Body of pancreas (tissue), 4 donors: ENCODE data around the gene KRT82. TPM values are rescaled to one million over a fixed set of nuclear protein-coding genes. Genes with fewer than 3 reads are reported as not detected.

Source experiments
- ATAC-seq: fragments of 150-250 bp; one replicate; pipeline ENCODE4 v1.9.1; 2016
- DNase-seq, 4 donors: peaks; one replicate each; pipeline ENCODE4 v3.0.0-alpha.2; 2019
- H3K27ac ChIP-seq, 4 donors: fragments of 200-600 bp; sonication (generic); 1 replicate in 3 of 4; 2 replicates in 1 of 4; pipeline versions ENCODE4 v1.5.1 to v1.6.1; 2016 to 2019; ENCODE audit warnings: mild to moderate bottlenecking in 1 of 4, mixed read lengths in 1 of 4, moderate library complexity in 1 of 4
- H3K27me3 ChIP-seq, 2 donors: fragments of 200-600 bp; sonication (generic); one replicate each; pipeline ENCODE4 v1.6.0; 2016; ENCODE audit warnings: mild to moderate bottlenecking in 1 of 2
- H3K36me3 ChIP-seq, 2 donors: fragments of 200-600 bp; sonication (generic); replicated peaks in 1 of 2; 2 replicates each; pipeline ENCODE4 v1.5.1; 2016; ENCODE audit warnings: low read depth in 2 of 2; ENCODE audit not compliant: insufficient read depth in 1 of 2
- H3K4me1 ChIP-seq: fragments of 200-600 bp; sonication (generic); one replicate; pipeline ENCODE4 v1.6.0; 2016
- H3K4me3 ChIP-seq, 2 donors: fragments of 200-600 bp; sonication (generic); 1 replicate in 1 of 2; 2 replicates in 1 of 2; pipeline ENCODE4 v1.5.1; 2016 to 2019
- H3K9me3 ChIP-seq, 3 donors: fragments of 200-600 bp; sonication (generic); 1 replicate in 2 of 3; 2 replicates in 1 of 3; pipeline ENCODE4 v1.5.1; 2016
- CTCF ChIP-seq, 7 experiments: fragments of 450-650 bp in 4 of 7; fragments of 200-600 bp in 3 of 7; sonication (generic) in 3 of 7; IDR thresholded peaks; one replicate each; pipeline ENCODE4 v1.5.1; 2016 to 2019; ENCODE audit warnings: antibody characterized with exemption in 7 of 7
- POLR2A ChIP-seq, 3 donors: fragments of 450-650 bp; IDR thresholded peaks; one replicate each; pipeline ENCODE4 v1.6.1; 2016; ENCODE audit warnings: antibody characterized with exemption in 3 of 3, mild to moderate bottlenecking in 2 of 3
- WGBS, 2 donors: methylation state at CpG; one replicate each; pipeline ENCODE4 v1.1.5; 2017; 5-methylcytosine and 5-hydroxymethylcytosine counted together
- intact Hi-C: fragments of 100-400 bp; cut with DNase I; formaldehyde crosslinking; loops from one replicate; pipeline ENCODE4 v1.15.1; 2023
- total RNA-seq, 2 donors: library from RNA; depleted of rRNA; stranded (reverse); fragments of >200 nt; gene quantifications; one replicate each; pipeline ENCODE4 v1.1.0, GENCODE V29; 2016

The KRT82 gene
- total RNA-seq, 2 donors from 2014 or later, result not detected

GRCh38 chr12:52418576-52419110 is 12.5 kb upstream of the KRT82 start:
- Histone ChIP-seq H3K27ac (no peak overlapping the region), H3K9me3 (no peaks in the 10 kb centered on the region), H3K4me1 (no peaks in the 10 kb centered on the region), H3K4me3 (no peak overlapping the region), H3K36me3 (no peaks in the 10 kb centered on the region), H3K27me3 (no peaks in the 10 kb centered on the region)
- intact Hi-C loops, result no loop called here
- ATAC-seq (no peak), DNase-seq (no peak)
- TF ChIP-seq POLR2A (IDR thresholded peaks at IDR 0.05), result no peak
- 68 to 78% methylated on average over 4 of the region's 4 CpGs for WGBS, 2 donors

- Histone ChIP-seq H3K9me3 (no peaks in the 10 kb centered on the region), H3K27me3 (no peaks in the 10 kb centered on the region), H3K4me3 (no peak overlapping the region), H3K27ac (no peak overlapping the region), H3K4me1 (no peaks in the 10 kb centered on the region), H3K36me3 (no peaks in the 10 kb centered on the region)
- ATAC-seq, result no peak
- 76 to 93% methylated on average over 2 of the region's 2 CpGs for WGBS, 2 donors
- TF ChIP-seq CTCF (IDR thresholded peaks at IDR 0.05) (no peak), POLR2A (IDR thresholded peaks at IDR 0.05) (no peak)
- intact Hi-C loops, result no loop called here
- DNase-seq, result no peak
Observed at GRCh38 chr12:52417740-52418139, 11.6 kb upstream of the KRT82 start.

GRCh38 chr12:52416795-52417194 is 10.7 kb upstream of the KRT82 start:
- intact Hi-C loops, result no loop called here
- Histone ChIP-seq H3K27me3 (no peaks in the 10 kb centered on the region), H3K4me1 (no peaks in the 10 kb centered on the region), H3K36me3 (no peaks in the 10 kb centered on the region), H3K9me3 (no peaks in the 10 kb centered on the region), H3K27ac (no peak overlapping the region), H3K4me3 (no peak overlapping the region)
- DNase-seq, result no peak
- WGBS, 2 donors, result 77 to 92% methylated on average over 1 of the region's 1 CpG
- TF ChIP-seq CTCF (IDR thresholded peaks at IDR 0.05), result no peak
- no peak for TF ChIP-seq POLR2A (IDR thresholded peaks at IDR 0.05)
- ATAC-seq, result no peak

GRCh38 chr12:52415870-52416750 is 10.0 kb upstream of the KRT82 start:
- no peaks in the 10 kb centered on the region for H3K27me3 ChIP-seq
- H3K27ac ChIP-seq, result no peak overlapping the region
- H3K36me3 ChIP-seq, result no peaks in the 10 kb centered on the region
- no peak for TF ChIP-seq POLR2A (IDR thresholded peaks at IDR 0.05)
- no peak for TF ChIP-seq CTCF (IDR thresholded peaks at IDR 0.05)
- peak; percentile 19 to 57 (median 28) for DNase-seq
- H3K4me3 ChIP-seq, result no peak overlapping the region
- no peaks in the 10 kb centered on the region for H3K9me3 ChIP-seq
- ATAC-seq, result peak; percentile 71
- no peaks in the 10 kb centered on the region for H3K4me1 ChIP-seq
- intact Hi-C loops, result no loop called here
- WGBS, 2 donors, result 43 to 65% methylated on average over 6 to 10 of the region's 10 CpGs

GRCh38 chr12:52414936-52415335 is 8.8 kb upstream of the KRT82 start:
- Histone ChIP-seq H3K36me3 (no peaks in the 10 kb centered on the region), H3K4me3 (no peak overlapping the region), H3K9me3 (no peaks in the 10 kb centered on the region), H3K4me1 (no peaks in the 10 kb centered on the region), H3K27ac (no peak overlapping the region), H3K27me3 (no peaks in the 10 kb centered on the region)
- TF ChIP-seq POLR2A (IDR thresholded peaks at IDR 0.05) (no peak), CTCF (IDR thresholded peaks at IDR 0.05) (no peak)
- intact Hi-C loops, result no loop called here
- WGBS, 2 donors, result 75 to 76% methylated on average over 4 to 5 of the region's 5 CpGs
- no peak for DNase-seq
- no peak for ATAC-seq
